K562 (cell line): ENCODE results near the gene LMNA. TPM values are rescaled to one million over a fixed set of nuclear protein-coding genes. Genes with fewer than 3 reads are reported as not detected.

Source experiments
- FIP1L1 ChIP-seq: fragments of 200-400 bp; formaldehyde crosslinking; IDR thresholded peaks from 2 replicates; pipeline ENCODE4 v1.6.1; 2018; ENCODE audit warnings: mild to moderate bottlenecking, low read depth, low read length; ENCODE audit not compliant: poor library complexity, severe bottlenecking
- GABPA ChIP-seq: fragments of 200-800 bp; sonication (Bioruptor generic); conservative IDR thresholded peaks from 2 replicates; pipeline ENCODE4 v1.6.1; 2016; ENCODE audit warnings: low read depth, missing genetic modification characterization, missing compliant biosample characterization
- GABPB1 ChIP-seq: sonication (generic); formaldehyde crosslinking; IDR thresholded peaks from 2 replicates; pipeline ENCODE4 v1.8.0; 2022; ENCODE audit warnings: mild to moderate bottlenecking, missing genetic modification reagents
- GATAD2B ChIP-seq: fragments of 450-650 bp; IDR thresholded peaks from 2 replicates; pipeline ENCODE4 v1.6.1; 2017; ENCODE audit warnings: mild to moderate bottlenecking, borderline replicate concordance
- HCFC1 ChIP-seq: IDR thresholded peaks from 2 replicates; pipeline ENCODE4 v1.6.1; 2012; ENCODE audit warnings: low read depth, low read length, improper control_type of control experiment
- KDM1A ChIP-seq, 2 experiments: fragments of 450-650 bp; IDR thresholded peaks; 2 replicates each; pipeline ENCODE4 v1.6.1; 2016; ENCODE audit warnings: mild to moderate bottlenecking in 2 of 2
- NCOA1 ChIP-seq: fragments of 450-650 bp; IDR thresholded peaks from 2 replicates; pipeline ENCODE4 v1.6.1; 2016; ENCODE audit warnings: low read depth
- NFATC3 ChIP-seq: fragments of 450-650 bp; IDR thresholded peaks from 2 replicates; pipeline ENCODE4 v1.6.1; 2017; ENCODE audit warnings: mild to moderate bottlenecking
- POLR2AphosphoS2 ChIP-seq: IDR thresholded peaks from 2 replicates; pipeline ENCODE4 v1.6.1; 2012; ENCODE audit warnings: low read length, improper control_type of control experiment
- PYGO2 ChIP-seq: fragments of 450-650 bp; IDR thresholded peaks from 2 replicates; pipeline ENCODE4 v1.6.1; 2016; ENCODE audit warnings: mild to moderate bottlenecking, missing genetic modification characterization, moderate library complexity, missing compliant biosample characterization
- SOX6 ChIP-seq: fragments of 450-650 bp; IDR thresholded peaks from 2 replicates; pipeline ENCODE4 v1.6.1; 2014; ENCODE audit warnings: mild to moderate bottlenecking
- SRSF1 ChIP-seq: fragments of 200-400 bp; formaldehyde crosslinking; IDR thresholded peaks from 2 replicates; pipeline ENCODE4 v1.6.1; 2017; ENCODE audit warnings: mild to moderate bottlenecking, low read depth, low read length, moderate library complexity
- U2AF2 ChIP-seq: fragments of 200-400 bp; formaldehyde crosslinking; optimal IDR thresholded peaks from 2 replicates; pipeline ENCODE3; 2017; ENCODE audit warnings: low read depth, mild to moderate bottlenecking, low read length
- XRCC3 ChIP-seq: fragments of 450-650 bp; IDR thresholded peaks from 2 replicates; pipeline ENCODE4 v1.6.1; 2017; ENCODE audit warnings: mild to moderate bottlenecking, moderate library complexity
- ZC3H4 ChIP-seq: sonication (generic); formaldehyde crosslinking; IDR thresholded peaks from 2 replicates; pipeline ENCODE4 v1.9.0; 2021; ENCODE audit warnings: missing genetic modification reagents, borderline replicate concordance
- ZKSCAN1 ChIP-seq: fragments of 150-350 bp; IDR thresholded peaks from 2 replicates; pipeline ENCODE4 v1.6.1; 2016; ENCODE audit warnings: low read depth, low read length
- ZNF384 ChIP-seq: IDR thresholded peaks from 2 replicates; pipeline ENCODE4 v1.6.1; 2012; ENCODE audit warnings: low read depth, low read length, improper control_type of control experiment
- ZNF57 ChIP-seq: fragments of 450-650 bp; formaldehyde crosslinking; IDR thresholded peaks from 2 replicates; pipeline ENCODE4 v1.4.0; 2020; ENCODE audit warnings: mild to moderate bottlenecking, moderate library complexity
- polyA plus RNA-seq, 8 experiments: library from polyadenylated mRNA; depleted of rRNA in 4 of 8; stranded (reverse) in 5 of 8; unstranded in 3 of 8; fragments of >200 nt; fragmentation: Nextera tagmentation in 2 of 8; fragmentation: Illumina TruSeq in 1 of 8; extraction: Ambion mirVana in 2 of 8; extraction: Trizol in 1 of 8; gene quantifications; 2 replicates each; pipeline versions ENCODE4 v1.2.1 to v1.2.3, GENCODE V29; 2011 to 2014; ENCODE audit warnings: inconsistent platforms in 1 of 8, missing spikeins in 1 of 8
- total RNA-seq, 7 experiments: library from RNA; depleted of rRNA in 6 of 7; stranded (reverse); fragments of >200 nt in 6 of 7; fragmentation: Illumina TruSeq in 2 of 7; extraction: Trizol in 2 of 7; gene quantifications; 2 replicates each; pipeline versions ENCODE4 v1.2.1 to v1.2.3, GENCODE V29; 2011 to 2021; ENCODE audit warnings: low replicate concordance in 1 of 7
- TF ChIP-seq, protein P1 (sequence below): fragments of 250-450 bp; sonication (Bioruptor Pico); IDR thresholded peaks from 2 replicates; pipeline ENCODE4 v1.5.1; 2021; ENCODE audit warnings: mild to moderate bottlenecking
- TF ChIP-seq, protein P2 (sequence below): sonication (generic); formaldehyde crosslinking; IDR thresholded peaks from 2 replicates; pipeline ENCODE4 v1.8.0; 2023; ENCODE audit warnings: missing genetic modification reagents, mild to moderate bottlenecking, borderline replicate concordance
- TF ChIP-seq, protein P3 (sequence below): fragments of 200-800 bp; sonication (Bioruptor generic); IDR thresholded peaks from 2 replicates; pipeline ENCODE4 v1.6.1; 2017; ENCODE audit warnings: missing genetic modification characterization, missing compliant biosample characterization

The LMNA gene
- total and polyA plus RNA-seq, 9 of the 15 experiments (the other 6 are each of a cell fraction or from before 2014, with no cell fraction given), result 1.00 to 347 (median 88.2) TPM

DNA sequence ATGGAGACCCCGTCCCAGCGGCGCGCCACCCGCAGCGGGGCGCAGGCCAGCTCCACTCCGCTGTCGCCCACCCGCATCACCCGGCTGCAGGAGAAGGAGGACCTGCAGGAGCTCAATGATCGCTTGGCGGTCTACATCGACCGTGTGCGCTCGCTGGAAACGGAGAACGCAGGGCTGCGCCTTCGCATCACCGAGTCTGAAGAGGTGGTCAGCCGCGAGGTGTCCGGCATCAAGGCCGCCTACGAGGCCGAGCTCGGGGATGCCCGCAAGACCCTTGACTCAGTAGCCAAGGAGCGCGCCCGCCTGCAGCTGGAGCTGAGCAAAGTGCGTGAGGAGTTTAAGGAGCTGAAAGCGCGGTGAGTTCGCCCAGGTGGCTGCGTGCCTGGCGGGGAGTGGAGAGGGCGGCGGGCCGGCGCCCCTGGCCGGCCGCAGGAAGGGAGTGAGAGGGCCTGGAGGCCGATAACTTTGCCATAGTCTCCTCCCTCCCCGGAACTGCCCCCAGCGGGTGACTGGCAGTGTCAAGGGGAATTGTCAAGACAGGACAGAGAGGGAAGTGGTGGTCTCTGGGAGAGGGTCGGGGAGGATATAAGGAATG lies 505 bp downstream of the LMNA start (continued):
- TF ChIP-seq, protein P1, sequence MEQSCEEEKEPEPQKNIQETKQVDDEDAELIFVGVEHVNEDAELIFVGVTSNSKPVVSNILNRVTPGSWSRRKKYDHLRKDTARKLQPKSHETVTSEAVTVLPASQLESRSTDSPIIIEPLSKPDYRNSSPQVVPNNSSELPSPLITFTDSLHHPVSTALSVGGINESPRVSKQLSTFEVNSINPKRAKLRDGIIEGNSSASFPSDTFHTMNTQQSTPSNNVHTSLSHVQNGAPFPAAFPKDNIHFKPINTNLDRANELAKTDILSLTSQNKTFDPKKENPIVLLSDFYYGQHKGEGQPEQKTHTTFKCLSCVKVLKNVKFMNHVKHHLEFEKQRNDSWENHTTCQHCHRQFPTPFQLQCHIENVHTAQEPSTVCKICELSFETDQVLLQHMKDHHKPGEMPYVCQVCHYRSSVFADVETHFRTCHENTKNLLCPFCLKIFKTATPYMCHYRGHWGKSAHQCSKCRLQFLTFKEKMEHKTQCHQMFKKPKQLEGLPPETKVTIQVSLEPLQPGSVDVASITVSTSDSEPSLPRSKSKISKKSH (CRISPR knock-in tag), result no peak
- TF ChIP-seq XRCC3 (no peak), NFATC3 (no peak), FIP1L1 (peak; percentile 31), ZNF57 (CRISPR knock-in tag) (no peak), GABPA (tag) (peak; percentile 34; the same call in 1 of the 2 replicates), NCOA1 (0 out of 2 replicates have a peak, but pooled peaks have one; percentile 13), POLR2AphosphoS2 (no peak), GABPB1 (CRISPR knock-in tag) (peak; percentile 44; the same call in 1 of the 2 replicates), ZKSCAN1 (no peak), SOX6 (no peak), PYGO2 (no peak), GATAD2B (no peak), ZC3H4 (0 out of 2 replicates have a peak, but pooled peaks have one; percentile 58), U2AF2 (no peak), HCFC1 (no peak), SRSF1 (no peak), ZNF384 (no peak), KDM1A (IDR thresholded peaks at IDR 0.05) (no peak)
- TF ChIP-seq, protein P2, sequence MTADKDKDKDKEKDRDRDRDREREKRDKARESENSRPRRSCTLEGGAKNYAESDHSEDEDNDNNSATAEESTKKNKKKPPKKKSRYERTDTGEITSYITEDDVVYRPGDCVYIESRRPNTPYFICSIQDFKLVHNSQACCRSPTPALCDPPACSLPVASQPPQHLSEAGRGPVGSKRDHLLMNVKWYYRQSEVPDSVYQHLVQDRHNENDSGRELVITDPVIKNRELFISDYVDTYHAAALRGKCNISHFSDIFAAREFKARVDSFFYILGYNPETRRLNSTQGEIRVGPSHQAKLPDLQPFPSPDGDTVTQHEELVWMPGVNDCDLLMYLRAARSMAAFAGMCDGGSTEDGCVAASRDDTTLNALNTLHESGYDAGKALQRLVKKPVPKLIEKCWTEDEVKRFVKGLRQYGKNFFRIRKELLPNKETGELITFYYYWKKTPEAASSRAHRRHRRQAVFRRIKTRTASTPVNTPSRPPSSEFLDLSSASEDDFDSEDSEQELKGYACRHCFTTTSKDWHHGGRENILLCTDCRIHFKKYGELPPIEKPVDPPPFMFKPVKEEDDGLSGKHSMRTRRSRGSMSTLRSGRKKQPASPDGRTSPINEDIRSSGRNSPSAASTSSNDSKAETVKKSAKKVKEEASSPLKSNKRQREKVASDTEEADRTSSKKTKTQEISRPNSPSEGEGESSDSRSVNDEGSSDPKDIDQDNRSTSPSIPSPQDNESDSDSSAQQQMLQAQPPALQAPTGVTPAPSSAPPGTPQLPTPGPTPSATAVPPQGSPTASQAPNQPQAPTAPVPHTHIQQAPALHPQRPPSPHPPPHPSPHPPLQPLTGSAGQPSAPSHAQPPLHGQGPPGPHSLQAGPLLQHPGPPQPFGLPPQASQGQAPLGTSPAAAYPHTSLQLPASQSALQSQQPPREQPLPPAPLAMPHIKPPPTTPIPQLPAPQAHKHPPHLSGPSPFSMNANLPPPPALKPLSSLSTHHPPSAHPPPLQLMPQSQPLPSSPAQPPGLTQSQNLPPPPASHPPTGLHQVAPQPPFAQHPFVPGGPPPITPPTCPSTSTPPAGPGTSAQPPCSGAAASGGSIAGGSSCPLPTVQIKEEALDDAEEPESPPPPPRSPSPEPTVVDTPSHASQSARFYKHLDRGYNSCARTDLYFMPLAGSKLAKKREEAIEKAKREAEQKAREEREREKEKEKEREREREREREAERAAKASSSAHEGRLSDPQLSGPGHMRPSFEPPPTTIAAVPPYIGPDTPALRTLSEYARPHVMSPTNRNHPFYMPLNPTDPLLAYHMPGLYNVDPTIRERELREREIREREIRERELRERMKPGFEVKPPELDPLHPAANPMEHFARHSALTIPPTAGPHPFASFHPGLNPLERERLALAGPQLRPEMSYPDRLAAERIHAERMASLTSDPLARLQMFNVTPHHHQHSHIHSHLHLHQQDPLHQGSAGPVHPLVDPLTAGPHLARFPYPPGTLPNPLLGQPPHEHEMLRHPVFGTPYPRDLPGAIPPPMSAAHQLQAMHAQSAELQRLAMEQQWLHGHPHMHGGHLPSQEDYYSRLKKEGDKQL (CRISPR knock-in tag), result peak; percentile 88; the same call in 1 of the 2 replicates
- TF ChIP-seq, protein P3, sequence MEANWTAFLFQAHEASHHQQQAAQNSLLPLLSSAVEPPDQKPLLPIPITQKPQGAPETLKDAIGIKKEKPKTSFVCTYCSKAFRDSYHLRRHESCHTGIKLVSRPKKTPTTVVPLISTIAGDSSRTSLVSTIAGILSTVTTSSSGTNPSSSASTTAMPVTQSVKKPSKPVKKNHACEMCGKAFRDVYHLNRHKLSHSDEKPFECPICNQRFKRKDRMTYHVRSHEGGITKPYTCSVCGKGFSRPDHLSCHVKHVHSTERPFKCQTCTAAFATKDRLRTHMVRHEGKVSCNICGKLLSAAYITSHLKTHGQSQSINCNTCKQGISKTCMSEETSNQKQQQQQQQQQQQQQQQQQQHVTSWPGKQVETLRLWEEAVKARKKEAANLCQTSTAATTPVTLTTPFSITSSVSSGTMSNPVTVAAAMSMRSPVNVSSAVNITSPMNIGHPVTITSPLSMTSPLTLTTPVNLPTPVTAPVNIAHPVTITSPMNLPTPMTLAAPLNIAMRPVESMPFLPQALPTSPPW, result peak; percentile 44; the same call in 1 of the 2 replicates
